SK-N-SH treated with all-trans-retinoic acid at 6 μM for 48 hours (cell line): ENCODE measurements around the gene ARID1B.

Source experiments
- ATAC-seq: fragments of 200-7000 bp; cut with Tn5 transposase; 3 replicates; pipeline ENCODE4 v1.9.1; 2020; ENCODE audit warnings: mild to moderate bottlenecking, moderate library complexity
- ARNTL ChIP-seq: fragments of 450-650 bp; formaldehyde crosslinking; IDR thresholded peaks from 2 replicates; pipeline ENCODE4 v1.5.0; 2020; ENCODE audit warnings: low read depth, mild to moderate bottlenecking, moderate library complexity, borderline replicate concordance
- BACH2 ChIP-seq: fragments of 250-450 bp; sonication (Bioruptor Pico); IDR thresholded peaks from 2 replicates; pipeline ENCODE4 v1.9.0; 2021; ENCODE audit warnings: mild to moderate bottlenecking, borderline replicate concordance
- CSDC2 ChIP-seq: fragments of 250-450 bp; sonication (Bioruptor Pico); IDR thresholded peaks from 2 replicates; pipeline ENCODE4 v1.5.0; 2020; ENCODE audit warnings: mild to moderate bottlenecking, moderate library complexity
- ESRRG ChIP-seq: fragments of 250-450 bp; sonication (Bioruptor Pico); IDR thresholded peaks from 2 replicates; pipeline ENCODE4 v1.6.1; 2021; ENCODE audit warnings: mild to moderate bottlenecking
- GLIS3 ChIP-seq: fragments of 250-450 bp; sonication (Bioruptor Pico); IDR thresholded peaks from 2 replicates; pipeline ENCODE4 v1.5.0; 2020; ENCODE audit warnings: mild to moderate bottlenecking, moderate library complexity
- ISL1 ChIP-seq: fragments of 250-450 bp; sonication (Bioruptor Pico); IDR thresholded peaks from 2 replicates; pipeline ENCODE4 v2.1.2; 2022; ENCODE audit warnings: mild to moderate bottlenecking, moderate library complexity
- OSR1 ChIP-seq: fragments of 250-450 bp; sonication (Bioruptor Pico); IDR thresholded peaks from 2 replicates; pipeline ENCODE4 v1.8.0; 2022; ENCODE audit warnings: moderate library complexity, mild to moderate bottlenecking, inconsistent platforms
- PPARA ChIP-seq: fragments of 250-450 bp; sonication (Bioruptor Pico); IDR thresholded peaks from 2 replicates; pipeline ENCODE4 v1.5.0; 2020; ENCODE audit warnings: mild to moderate bottlenecking, borderline replicate concordance
- SNAI2 ChIP-seq: fragments of 250-450 bp; sonication (Bioruptor Pico); IDR thresholded peaks from 2 replicates; pipeline ENCODE4 v1.5.0; 2020; ENCODE audit warnings: mild to moderate bottlenecking, moderate library complexity
- TCF4 ChIP-seq: fragments of 250-450 bp; sonication (Bioruptor Pico); IDR thresholded peaks from 2 replicates; pipeline ENCODE4 v1.8.0; 2021; ENCODE audit warnings: mild to moderate bottlenecking, moderate library complexity, borderline replicate concordance
- TOX ChIP-seq: fragments of 250-450 bp; sonication (Bioruptor Pico); IDR thresholded peaks from 2 replicates; pipeline ENCODE4 v1.8.0; 2021; ENCODE audit warnings: mild to moderate bottlenecking, moderate library complexity, borderline replicate concordance
- ZC3H10 ChIP-seq: fragments of 250-450 bp; sonication (Bioruptor Pico); IDR thresholded peaks from 2 replicates; pipeline ENCODE4 v1.5.1; 2021; ENCODE audit warnings: mild to moderate bottlenecking, moderate library complexity
- ZFP3 ChIP-seq: fragments of 250-450 bp; sonication (Bioruptor Pico); IDR thresholded peaks from 2 replicates; pipeline ENCODE4 v1.5.0; 2020; ENCODE audit warnings: mild to moderate bottlenecking, moderate library complexity
- ZFP30 ChIP-seq: fragments of 450-650 bp; formaldehyde crosslinking; IDR thresholded peaks from 2 replicates; pipeline ENCODE4 v1.5.0; 2022; ENCODE audit warnings: mild to moderate bottlenecking, moderate library complexity
- ZNF565 ChIP-seq: fragments of 450-650 bp; formaldehyde crosslinking; conservative IDR thresholded peaks from 2 replicates; pipeline ENCODE4 v1.5.0; 2020; ENCODE audit warnings: low read depth, mild to moderate bottlenecking, moderate library complexity
- ZNF70 ChIP-seq: fragments of 450-650 bp; formaldehyde crosslinking; IDR thresholded peaks from 2 replicates; pipeline ENCODE4 v1.5.0; 2020; ENCODE audit warnings: mild to moderate bottlenecking, moderate library complexity
- ZNF8 ChIP-seq: fragments of 450-650 bp; formaldehyde crosslinking; IDR thresholded peaks from 2 replicates; pipeline ENCODE4 v1.5.0; 2020; ENCODE audit warnings: mild to moderate bottlenecking, moderate library complexity
- TF ChIP-seq, protein P1 (sequence below): fragments of 250-450 bp; sonication (Bioruptor Pico); IDR thresholded peaks from 2 replicates; pipeline ENCODE4 v1.5.0; 2020; ENCODE audit warnings: mild to moderate bottlenecking, moderate library complexity
- TF ChIP-seq, protein P2 (sequence below): fragments of 250-450 bp; sonication (Bioruptor Pico); IDR thresholded peaks from 2 replicates; pipeline ENCODE4 v1.5.1; 2020; ENCODE audit warnings: low read depth, mild to moderate bottlenecking, moderate library complexity
- TF ChIP-seq, protein P3 (sequence below): fragments of 250-450 bp; sonication (Bioruptor Pico); IDR thresholded peaks from 2 replicates; pipeline ENCODE4 v1.5.1; 2021; ENCODE audit warnings: mild to moderate bottlenecking, moderate library complexity
- TF ChIP-seq, protein P4 (sequence below): fragments of 250-450 bp; sonication (Bioruptor Pico); IDR thresholded peaks from 2 replicates; pipeline ENCODE4 v1.8.0; 2020; ENCODE audit warnings: mild to moderate bottlenecking, moderate library complexity, borderline replicate concordance

The ARID1B gene

DNA sequence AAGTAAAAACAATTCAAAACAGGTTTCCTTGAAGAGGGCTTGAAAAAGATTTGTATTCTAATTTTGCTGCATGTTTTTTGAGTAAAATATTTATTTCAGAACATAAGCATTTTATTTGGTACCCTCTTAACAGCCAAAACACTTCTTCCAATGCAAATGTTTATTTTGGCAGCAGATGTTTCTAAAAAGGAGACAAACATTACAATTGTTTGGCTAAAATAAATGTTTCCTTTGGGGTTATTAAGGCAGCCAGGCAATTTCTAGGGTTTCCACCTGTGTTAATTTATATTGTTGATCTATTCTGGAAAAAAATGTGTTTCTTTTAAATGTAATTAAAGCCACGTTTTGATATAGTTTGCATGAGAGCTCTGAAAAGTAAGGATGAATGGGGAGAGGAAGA is 56.6 kb downstream of the ARID1B start:
- TF ChIP-seq ZFP30 (CRISPR knock-in tag) (no peak), ISL1 (CRISPR knock-in tag) (no peak), OSR1 (CRISPR knock-in tag) (no peak), SNAI2 (CRISPR knock-in tag) (no peak), GLIS3 (CRISPR knock-in tag) (no peak), ZC3H10 (CRISPR knock-in tag) (no peak), ZNF565 (CRISPR knock-in tag) (no peak), TOX (CRISPR knock-in tag) (no peak), ZNF70 (CRISPR knock-in tag) (no peak), TCF4 (CRISPR knock-in tag) (no peak)
- TF ChIP-seq, protein P1, sequence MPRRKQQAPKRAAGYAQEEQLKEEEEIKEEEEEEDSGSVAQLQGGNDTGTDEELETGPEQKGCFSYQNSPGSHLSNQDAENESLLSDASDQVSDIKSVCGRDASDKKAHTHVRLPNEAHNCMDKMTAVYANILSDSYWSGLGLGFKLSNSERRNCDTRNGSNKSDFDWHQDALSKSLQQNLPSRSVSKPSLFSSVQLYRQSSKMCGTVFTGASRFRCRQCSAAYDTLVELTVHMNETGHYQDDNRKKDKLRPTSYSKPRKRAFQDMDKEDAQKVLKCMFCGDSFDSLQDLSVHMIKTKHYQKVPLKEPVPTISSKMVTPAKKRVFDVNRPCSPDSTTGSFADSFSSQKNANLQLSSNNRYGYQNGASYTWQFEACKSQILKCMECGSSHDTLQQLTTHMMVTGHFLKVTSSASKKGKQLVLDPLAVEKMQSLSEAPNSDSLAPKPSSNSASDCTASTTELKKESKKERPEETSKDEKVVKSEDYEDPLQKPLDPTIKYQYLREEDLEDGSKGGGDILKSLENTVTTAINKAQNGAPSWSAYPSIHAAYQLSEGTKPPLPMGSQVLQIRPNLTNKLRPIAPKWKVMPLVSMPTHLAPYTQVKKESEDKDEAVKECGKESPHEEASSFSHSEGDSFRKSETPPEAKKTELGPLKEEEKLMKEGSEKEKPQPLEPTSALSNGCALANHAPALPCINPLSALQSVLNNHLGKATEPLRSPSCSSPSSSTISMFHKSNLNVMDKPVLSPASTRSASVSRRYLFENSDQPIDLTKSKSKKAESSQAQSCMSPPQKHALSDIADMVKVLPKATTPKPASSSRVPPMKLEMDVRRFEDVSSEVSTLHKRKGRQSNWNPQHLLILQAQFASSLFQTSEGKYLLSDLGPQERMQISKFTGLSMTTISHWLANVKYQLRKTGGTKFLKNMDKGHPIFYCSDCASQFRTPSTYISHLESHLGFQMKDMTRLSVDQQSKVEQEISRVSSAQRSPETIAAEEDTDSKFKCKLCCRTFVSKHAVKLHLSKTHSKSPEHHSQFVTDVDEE = no peak
- TF ChIP-seq, protein P2, sequence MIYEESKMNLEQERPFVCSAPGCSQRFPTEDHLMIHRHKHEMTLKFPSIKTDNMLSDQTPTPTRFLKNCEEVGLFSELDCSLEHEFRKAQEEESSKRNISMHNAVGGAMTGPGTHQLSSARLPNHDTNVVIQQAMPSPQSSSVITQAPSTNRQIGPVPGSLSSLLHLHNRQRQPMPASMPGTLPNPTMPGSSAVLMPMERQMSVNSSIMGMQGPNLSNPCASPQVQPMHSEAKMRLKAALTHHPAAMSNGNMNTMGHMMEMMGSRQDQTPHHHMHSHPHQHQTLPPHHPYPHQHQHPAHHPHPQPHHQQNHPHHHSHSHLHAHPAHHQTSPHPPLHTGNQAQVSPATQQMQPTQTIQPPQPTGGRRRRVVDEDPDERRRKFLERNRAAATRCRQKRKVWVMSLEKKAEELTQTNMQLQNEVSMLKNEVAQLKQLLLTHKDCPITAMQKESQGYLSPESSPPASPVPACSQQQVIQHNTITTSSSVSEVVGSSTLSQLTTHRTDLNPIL (CRISPR knock-in tag) = no peak
- TF ChIP-seq, protein P3, sequence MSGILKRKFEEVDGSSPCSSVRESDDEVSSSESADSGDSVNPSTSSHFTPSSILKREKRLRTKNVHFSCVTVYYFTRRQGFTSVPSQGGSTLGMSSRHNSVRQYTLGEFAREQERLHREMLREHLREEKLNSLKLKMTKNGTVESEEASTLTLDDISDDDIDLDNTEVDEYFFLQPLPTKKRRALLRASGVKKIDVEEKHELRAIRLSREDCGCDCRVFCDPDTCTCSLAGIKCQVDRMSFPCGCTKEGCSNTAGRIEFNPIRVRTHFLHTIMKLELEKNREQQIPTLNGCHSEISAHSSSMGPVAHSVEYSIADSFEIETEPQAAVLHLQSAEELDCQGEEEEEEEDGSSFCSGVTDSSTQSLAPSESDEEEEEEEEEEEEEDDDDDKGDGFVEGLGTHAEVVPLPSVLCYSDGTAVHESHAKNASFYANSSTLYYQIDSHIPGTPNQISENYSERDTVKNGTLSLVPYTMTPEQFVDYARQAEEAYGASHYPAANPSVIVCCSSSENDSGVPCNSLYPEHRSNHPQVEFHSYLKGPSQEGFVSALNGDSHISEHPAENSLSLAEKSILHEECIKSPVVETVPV (CRISPR knock-in tag) = no peak
- TF ChIP-seq, protein P4, sequence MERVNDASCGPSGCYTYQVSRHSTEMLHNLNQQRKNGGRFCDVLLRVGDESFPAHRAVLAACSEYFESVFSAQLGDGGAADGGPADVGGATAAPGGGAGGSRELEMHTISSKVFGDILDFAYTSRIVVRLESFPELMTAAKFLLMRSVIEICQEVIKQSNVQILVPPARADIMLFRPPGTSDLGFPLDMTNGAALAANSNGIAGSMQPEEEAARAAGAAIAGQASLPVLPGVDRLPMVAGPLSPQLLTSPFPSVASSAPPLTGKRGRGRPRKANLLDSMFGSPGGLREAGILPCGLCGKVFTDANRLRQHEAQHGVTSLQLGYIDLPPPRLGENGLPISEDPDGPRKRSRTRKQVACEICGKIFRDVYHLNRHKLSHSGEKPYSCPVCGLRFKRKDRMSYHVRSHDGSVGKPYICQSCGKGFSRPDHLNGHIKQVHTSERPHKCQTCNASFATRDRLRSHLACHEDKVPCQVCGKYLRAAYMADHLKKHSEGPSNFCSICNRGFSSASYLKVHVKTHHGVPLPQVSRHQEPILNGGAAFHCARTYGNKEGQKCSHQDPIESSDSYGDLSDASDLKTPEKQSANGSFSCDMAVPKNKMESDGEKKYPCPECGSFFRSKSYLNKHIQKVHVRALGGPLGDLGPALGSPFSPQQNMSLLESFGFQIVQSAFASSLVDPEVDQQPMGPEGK (CRISPR knock-in tag) = no peak
- no peak for ATAC-seq

DNA sequence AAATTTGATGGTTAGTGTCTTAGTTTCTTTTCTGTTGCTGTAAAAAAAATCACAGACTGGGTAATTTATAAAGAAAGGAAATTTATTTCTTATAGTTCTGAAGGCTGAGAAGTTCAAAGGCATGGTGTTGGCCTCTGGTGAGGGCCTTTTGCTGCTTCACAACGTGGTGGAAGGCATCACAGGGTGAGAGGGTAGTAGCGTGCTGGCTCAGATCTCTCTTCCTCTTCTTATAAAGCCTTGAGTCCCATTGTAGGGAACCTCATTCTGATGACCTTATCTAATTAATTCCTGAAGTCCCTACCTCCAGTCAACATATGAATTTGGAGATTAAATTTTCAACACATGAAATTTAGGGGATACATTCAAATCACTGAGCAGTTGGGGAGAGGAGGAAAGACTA is 62.0 kb downstream of the ARID1B start:
- TF ChIP-seq ESRRG (CRISPR knock-in tag) (no peak), ARNTL (CRISPR knock-in tag) (no peak), CSDC2 (CRISPR knock-in tag) (no peak), PPARA (CRISPR knock-in tag) (no peak), ZNF8 (CRISPR knock-in tag) (no peak), BACH2 (CRISPR knock-in tag) (no peak), GLIS3 (CRISPR knock-in tag) (no peak)
- TF ChIP-seq, protein P4 (CRISPR knock-in tag) = no peak
- no peak for ATAC-seq

DNA sequence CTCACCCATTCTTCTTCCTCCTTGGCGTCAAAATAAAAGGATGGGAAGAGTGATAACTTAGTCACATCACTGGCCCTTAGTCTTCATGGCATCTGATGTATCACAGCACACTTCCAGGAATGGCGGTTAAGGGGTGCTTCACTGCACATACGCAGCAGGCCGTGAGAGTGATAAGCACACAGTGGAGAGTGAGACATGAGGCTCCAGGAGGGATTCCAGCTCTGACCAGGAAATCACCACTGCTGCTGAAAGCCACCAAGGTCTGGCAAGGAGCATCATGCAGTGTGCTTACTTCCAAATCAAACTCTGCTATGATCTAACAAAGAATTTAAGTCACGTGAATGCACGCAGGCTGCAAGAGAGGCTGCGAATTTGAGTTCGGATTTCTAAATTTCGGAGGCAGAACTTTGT is 62.4 kb downstream of the ARID1B start:
- peak; percentile 76 for ATAC-seq
- no peak for TF ChIP-seq SNAI2 (CRISPR knock-in tag)
- TF ChIP-seq ESRRG (CRISPR knock-in tag) = no peak
- TF ChIP-seq ZFP3 (CRISPR knock-in tag) = no peak
- no peak for TF ChIP-seq ARNTL (CRISPR knock-in tag)
